HepG2 (cell line): ENCODE data around the gene ADPRM. TPM values are rescaled to one million over a fixed set of nuclear protein-coding genes. Genes with fewer than 3 reads are reported as not detected.

Source experiments
- ATAC-seq: fragments of 200-7000 bp; cut with Tn5 transposase; 3 replicates; pipeline ENCODE4 v1.9.1; 2020; ENCODE audit warnings: mild to moderate bottlenecking, moderate library complexity
- BruUV-seq: library from RNA; stranded (reverse); fragments of 400-500 nt; replicated peaks from 2 replicates; lab custom pipeline; 2021; lab: Mats Ljungman, UMichigan
- CTCF ChIA-PET: fragments of 300-600 bp; formaldehyde crosslinking; extraction: SDS; loops from one replicate; lab custom pipeline; 2021; ENCODE audit warnings: low total read pairs, inconsistent platforms, low intra/inter-chr PET ratio; lab: Yijun Ruan, JAX
- POLR2A ChIA-PET: fragments of 350-600 bp; sonication (Branson Sonifier 250); formaldehyde crosslinking; loops from one replicate; lab custom pipeline; 2020; ENCODE audit warnings: antibody characterized with exemption, inconsistent platforms; lab: Yijun Ruan, JAX
- DNase-seq: peaks from one replicate; pipeline ENCODE4 v3.0.0-alpha.2; 2015; ENCODE audit warnings: low spot score
- FAIRE-seq: peaks from 3 replicates; lab custom pipeline; 2011; peaks lifted over from hg19 to GRCh38; lab: Jason Lieb, UNC
- H2AFZ ChIP-seq: one replicate; pipeline ENCODE4 v1.6.1; 2011; ENCODE audit warnings: low read length, inconsistent platforms
- H3K27ac ChIP-seq: fragments of 300-600 bp; 3 replicates; pipeline ENCODE4 v1.8.0; 2011; ENCODE audit warnings: mixed run types, mild to moderate bottlenecking, mixed read lengths, low read length, inconsistent platforms; ENCODE audit not compliant: insufficient read depth; ENCODE audit errors: extremely low read length
- H3K27me3 ChIP-seq, 2 experiments: fragments of 200-600 bp in 1 of 2; 2 replicates in 1 of 2; 3 replicates in 1 of 2; pipeline versions ENCODE4 v1.6.0 to v1.8.0; 2011; ENCODE audit warnings: low read length in 2 of 2, mild to moderate bottlenecking in 2 of 2, moderate library complexity in 2 of 2, inconsistent platforms in 1 of 2; ENCODE audit not compliant: insufficient read depth in 2 of 2, control insufficient read depth in 1 of 2
- H3K36me3 ChIP-seq, 2 experiments: fragments of 200-600 bp in 1 of 2; replicated peaks in 1 of 2; 2 replicates in 1 of 2; 3 replicates in 1 of 2; pipeline versions ENCODE4 v1.5.1 to v1.8.0; 2011; ENCODE audit warnings: low read length in 2 of 2, inconsistent platforms in 1 of 2; ENCODE audit not compliant: insufficient read depth in 2 of 2, control insufficient read depth in 1 of 2
- H3K4me1 ChIP-seq: 2 replicates; pipeline ENCODE4 v1.5.1; 2012; ENCODE audit warnings: low read length, inconsistent platforms; ENCODE audit not compliant: insufficient read depth
- H3K4me2 ChIP-seq: 2 replicates; pipeline ENCODE4 v1.6.0; 2011; ENCODE audit warnings: low read depth, low read length, inconsistent platforms
- H3K4me3 ChIP-seq, 3 experiments: fragments of 200-600 bp in 1 of 3; sonication (generic), shearing (Covaris generic) in 1 of 3; replicated peaks in 1 of 3; 2 replicates each; pipeline ENCODE4 v1.5.1; 2011 to 2016; ENCODE audit warnings: low read length in 3 of 3, inconsistent platforms in 2 of 3, low read depth in 2 of 3, mild to moderate bottlenecking in 2 of 3, control low read depth in 1 of 3, mixed read lengths in 1 of 3; ENCODE audit not compliant: insufficient read depth in 1 of 3
- H3K79me2 ChIP-seq: one replicate; pipeline ENCODE4 v1.6.1; 2011; ENCODE audit warnings: low read length, inconsistent platforms; ENCODE audit not compliant: insufficient read depth
- H3K9ac ChIP-seq: 2 replicates; pipeline ENCODE4 v1.6.0; 2011; ENCODE audit warnings: mild to moderate bottlenecking, low read depth, low read length, inconsistent platforms; ENCODE audit not compliant: insufficient read depth
- H3K9me3 ChIP-seq: 2 replicates; pipeline ENCODE4 v1.5.1; 2012; ENCODE audit warnings: mild to moderate bottlenecking, low read length
- H4K20me1 ChIP-seq: 2 replicates; pipeline ENCODE4 v1.6.0; 2011; ENCODE audit warnings: inconsistent platforms, mild to moderate bottlenecking, low read length, moderate library complexity; ENCODE audit not compliant: insufficient read depth
- CENPT ChIP-seq: sonication (generic); formaldehyde crosslinking; IDR thresholded peaks from 2 replicates; pipeline ENCODE4 v1.8.0; 2022; ENCODE audit warnings: low read depth, mild to moderate bottlenecking, moderate library complexity, missing genetic modification reagents
- IRF2 ChIP-seq: IDR thresholded peaks from 2 replicates; pipeline ENCODE4 v1.6.1; 2018; ENCODE audit warnings: missing genetic modification reagents, missing compliant biosample characterization
- KLF16 ChIP-seq, 2 experiments: sonication (generic) in 1 of 2; formaldehyde crosslinking in 1 of 2; IDR thresholded peaks; 2 replicates each; pipeline versions ENCODE4 v1.6.1 to v1.8.0; 2016 to 2023; ENCODE audit warnings: missing genetic modification reagents in 2 of 2, missing compliant biosample characterization in 1 of 2
- SALL2 ChIP-seq: sonication (generic); formaldehyde crosslinking; IDR thresholded peaks from 2 replicates; pipeline ENCODE4 v1.8.1; 2023; ENCODE audit warnings: mild to moderate bottlenecking, missing genetic modification reagents, inconsistent platforms
- SSRP1 ChIP-seq: IDR thresholded peaks from 2 replicates; pipeline ENCODE4 v1.6.1; 2016; ENCODE audit warnings: control low read depth
- ZFY ChIP-seq: sonication (generic); formaldehyde crosslinking; IDR thresholded peaks from 2 replicates; pipeline ENCODE4 v1.4.0; 2020; ENCODE audit warnings: missing genetic modification reagents
- ZNF446 ChIP-seq: sonication (generic); formaldehyde crosslinking; IDR thresholded peaks from 2 replicates; pipeline ENCODE4 v1.5.0; 2020; ENCODE audit warnings: mild to moderate bottlenecking, missing genetic modification reagents
- ZNF557 ChIP-seq: sonication (generic); formaldehyde crosslinking; IDR thresholded peaks from 2 replicates; pipeline ENCODE4 v1.4.0; 2020; ENCODE audit warnings: missing genetic modification reagents
- ZNF737 ChIP-seq: sonication (generic); formaldehyde crosslinking; IDR thresholded peaks from 2 replicates; pipeline ENCODE4 v1.5.0; 2020; ENCODE audit warnings: missing genetic modification reagents, mild to moderate bottlenecking, borderline replicate concordance
- WGBS: methylation state at CpG from one replicate; pipeline ENCODE4 v1.1.6; 2017; ENCODE audit warnings: low lambda C conversion rate; 5-methylcytosine and 5-hydroxymethylcytosine counted together
- in situ Hi-C: cut with HindIII; loops from 2 replicates; pipeline ENCODE4 v1.10.0; 2017; ENCODE audit warnings: low pct_unique_long_range_greater_than_20kb; ENCODE audit not compliant: extremely low pct_ligation_motif_present
- intact Hi-C: fragments of 100-400 bp; cut with micrococcal nuclease; formaldehyde crosslinking; loops from one replicate; pipeline ENCODE4 v1.10.0; 2022; ENCODE audit not compliant: unreplicated experiment
- polyA plus RNA-seq, 8 experiments: library from polyadenylated mRNA; depleted of rRNA in 3 of 8; stranded (reverse) in 7 of 8; unstranded in 1 of 8; fragments of >200 nt; fragmentation: Illumina TruSeq in 4 of 8; extraction: Trizol in 4 of 8; gene quantifications; 2 replicates each; pipeline versions ENCODE4 v1.2.1 to v1.2.3, GENCODE V29; 2011 to 2016; ENCODE audit warnings: low read depth in 4 of 8, missing spikeins in 1 of 8, mixed read lengths in 1 of 8; ENCODE audit not compliant: insufficient read depth in 1 of 8
- total RNA-seq, 5 experiments: library from RNA; depleted of rRNA; stranded (reverse); fragments of >200 nt; fragmentation: Illumina TruSeq; extraction: Trizol; gene quantifications; 2 replicates each; pipeline ENCODE4 v1.2.3, GENCODE V29; 2016; ENCODE audit warnings: low read depth in 1 of 5
- TF ChIP-seq, protein P1 (sequence below): IDR thresholded peaks from 2 replicates; pipeline ENCODE4 v1.6.1; 2016
- TF ChIP-seq, protein P2 (sequence below): sonication (generic); formaldehyde crosslinking; IDR thresholded peaks from 2 replicates; pipeline ENCODE4 v1.4.0; 2020; ENCODE audit warnings: missing genetic modification reagents
- TF ChIP-seq, protein P3 (sequence below): sonication (generic); formaldehyde crosslinking; IDR thresholded peaks from 2 replicates; pipeline ENCODE4 v1.5.1; 2020; ENCODE audit warnings: missing genetic modification reagents, mild to moderate bottlenecking, borderline replicate concordance
- TF ChIP-seq, protein P4 (sequence below): sonication (generic); formaldehyde crosslinking; IDR thresholded peaks from 2 replicates; pipeline ENCODE4 v1.5.1; 2020; ENCODE audit warnings: mild to moderate bottlenecking, missing genetic modification reagents, moderate library complexity

Gene ADPRM
- total and polyA plus RNA-seq, 2 of the 13 experiments (the other 11 are each of a cell fraction or from before 2014, with no cell fraction given): 5.6 to 10.8 TPM

DNA sequence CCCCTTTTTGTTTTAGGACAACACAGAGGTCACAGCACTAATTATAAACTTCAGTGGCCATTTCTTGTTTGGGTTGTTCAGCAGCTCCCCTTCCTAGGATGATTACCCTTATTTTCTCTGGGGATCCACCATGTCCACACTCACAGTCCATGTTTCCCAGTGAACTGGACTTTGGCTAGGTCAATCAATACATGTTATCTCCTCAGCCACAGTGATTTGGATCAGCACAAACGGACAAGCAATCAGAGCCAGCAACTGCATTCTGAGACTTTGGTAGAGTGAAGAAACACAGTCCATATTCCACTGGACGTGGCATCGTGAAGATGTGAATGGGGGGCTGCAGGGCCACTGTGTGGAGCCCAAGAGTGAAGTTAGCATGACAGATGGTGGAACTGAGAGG, 27.9 kb downstream of the ADPRM start (continued):
- TF ChIP-seq, protein P1, sequence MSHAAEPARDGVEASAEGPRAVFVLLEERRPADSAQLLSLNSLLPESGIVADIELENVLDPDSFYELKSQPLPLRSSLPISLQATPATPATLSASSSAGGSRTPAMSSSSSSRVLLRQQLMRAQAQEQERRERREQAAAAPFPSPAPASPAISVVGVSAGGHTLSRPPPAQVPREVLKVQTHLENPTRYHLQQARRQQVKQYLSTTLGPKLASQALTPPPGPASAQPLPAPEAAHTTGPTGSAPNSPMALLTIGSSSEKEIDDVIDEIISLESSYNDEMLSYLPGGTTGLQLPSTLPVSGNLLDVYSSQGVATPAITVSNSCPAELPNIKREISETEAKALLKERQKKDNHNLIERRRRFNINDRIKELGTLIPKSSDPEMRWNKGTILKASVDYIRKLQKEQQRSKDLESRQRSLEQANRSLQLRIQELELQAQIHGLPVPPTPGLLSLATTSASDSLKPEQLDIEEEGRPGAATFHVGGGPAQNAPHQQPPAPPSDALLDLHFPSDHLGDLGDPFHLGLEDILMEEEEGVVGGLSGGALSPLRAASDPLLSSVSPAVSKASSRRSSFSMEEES: no peak

DNA sequence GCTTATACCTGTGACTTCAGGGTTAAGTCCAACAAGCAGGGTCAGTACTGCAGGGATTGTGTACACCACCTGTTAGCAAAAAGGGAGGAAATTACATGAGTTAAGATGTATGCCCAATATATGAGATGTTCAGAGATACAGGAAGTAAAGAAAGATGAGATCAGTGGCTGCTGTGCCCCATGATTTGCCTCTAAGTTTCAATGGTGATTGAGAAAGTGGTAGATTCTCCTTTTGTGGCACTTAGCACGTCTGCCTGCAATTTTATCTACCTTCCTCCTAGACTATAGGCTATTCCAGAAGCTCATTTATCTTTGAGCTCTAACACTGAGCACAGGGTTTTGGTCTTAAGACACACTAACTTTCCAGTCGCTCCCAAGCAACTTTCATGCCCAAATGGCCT, 28.8 kb downstream of the ADPRM start:
- no TSS peak for BruUV-seq
- ATAC-seq (no peak), FAIRE-seq (no peak), DNase-seq (no peak)
- Histone ChIP-seq H3K27ac (no peak overlapping the region), H3K27me3 (no peaks in the 10 kb centered on the region), H3K9me3 (no peaks in the 10 kb centered on the region), H3K4me2 (no peak overlapping the region), H4K20me1 (no peaks in the 10 kb centered on the region), H3K36me3 (no peaks in the 10 kb centered on the region), H3K9ac (no peak overlapping the region), H3K4me3 (no peak overlapping the region), H3K79me2 (no peaks in the 10 kb centered on the region), H3K4me1 (peaks cover 23% of the 10 kb centered on the region), H2AFZ (no peak overlapping the region)
- WGBS: 40% methylated on average over 2 of the region's 2 CpGs
- POLR2A ChIA-PET: no interaction called here
- CTCF ChIA-PET: no interaction called here
- intact Hi-C loops: no loop called here
- in situ Hi-C loops: no loop called here
- TF ChIP-seq ZNF737 (CRISPR knock-in tag) (no peak), ZNF557 (no peak), ZNF446 (no peak), IRF2 (no peak), CENPT (CRISPR knock-in tag) (no peak), KLF16 (CRISPR knock-in tag; IDR thresholded peaks at IDR 0.05) (no peak), SSRP1 (CRISPR knock-in tag) (no peak), SALL2 (CRISPR knock-in tag) (no peak), ZFY (no peak)
- TF ChIP-seq, protein P2, sequence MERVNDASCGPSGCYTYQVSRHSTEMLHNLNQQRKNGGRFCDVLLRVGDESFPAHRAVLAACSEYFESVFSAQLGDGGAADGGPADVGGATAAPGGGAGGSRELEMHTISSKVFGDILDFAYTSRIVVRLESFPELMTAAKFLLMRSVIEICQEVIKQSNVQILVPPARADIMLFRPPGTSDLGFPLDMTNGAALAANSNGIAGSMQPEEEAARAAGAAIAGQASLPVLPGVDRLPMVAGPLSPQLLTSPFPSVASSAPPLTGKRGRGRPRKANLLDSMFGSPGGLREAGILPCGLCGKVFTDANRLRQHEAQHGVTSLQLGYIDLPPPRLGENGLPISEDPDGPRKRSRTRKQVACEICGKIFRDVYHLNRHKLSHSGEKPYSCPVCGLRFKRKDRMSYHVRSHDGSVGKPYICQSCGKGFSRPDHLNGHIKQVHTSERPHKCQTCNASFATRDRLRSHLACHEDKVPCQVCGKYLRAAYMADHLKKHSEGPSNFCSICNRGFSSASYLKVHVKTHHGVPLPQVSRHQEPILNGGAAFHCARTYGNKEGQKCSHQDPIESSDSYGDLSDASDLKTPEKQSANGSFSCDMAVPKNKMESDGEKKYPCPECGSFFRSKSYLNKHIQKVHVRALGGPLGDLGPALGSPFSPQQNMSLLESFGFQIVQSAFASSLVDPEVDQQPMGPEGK (CRISPR knock-in tag): no peak
- TF ChIP-seq, protein P3, sequence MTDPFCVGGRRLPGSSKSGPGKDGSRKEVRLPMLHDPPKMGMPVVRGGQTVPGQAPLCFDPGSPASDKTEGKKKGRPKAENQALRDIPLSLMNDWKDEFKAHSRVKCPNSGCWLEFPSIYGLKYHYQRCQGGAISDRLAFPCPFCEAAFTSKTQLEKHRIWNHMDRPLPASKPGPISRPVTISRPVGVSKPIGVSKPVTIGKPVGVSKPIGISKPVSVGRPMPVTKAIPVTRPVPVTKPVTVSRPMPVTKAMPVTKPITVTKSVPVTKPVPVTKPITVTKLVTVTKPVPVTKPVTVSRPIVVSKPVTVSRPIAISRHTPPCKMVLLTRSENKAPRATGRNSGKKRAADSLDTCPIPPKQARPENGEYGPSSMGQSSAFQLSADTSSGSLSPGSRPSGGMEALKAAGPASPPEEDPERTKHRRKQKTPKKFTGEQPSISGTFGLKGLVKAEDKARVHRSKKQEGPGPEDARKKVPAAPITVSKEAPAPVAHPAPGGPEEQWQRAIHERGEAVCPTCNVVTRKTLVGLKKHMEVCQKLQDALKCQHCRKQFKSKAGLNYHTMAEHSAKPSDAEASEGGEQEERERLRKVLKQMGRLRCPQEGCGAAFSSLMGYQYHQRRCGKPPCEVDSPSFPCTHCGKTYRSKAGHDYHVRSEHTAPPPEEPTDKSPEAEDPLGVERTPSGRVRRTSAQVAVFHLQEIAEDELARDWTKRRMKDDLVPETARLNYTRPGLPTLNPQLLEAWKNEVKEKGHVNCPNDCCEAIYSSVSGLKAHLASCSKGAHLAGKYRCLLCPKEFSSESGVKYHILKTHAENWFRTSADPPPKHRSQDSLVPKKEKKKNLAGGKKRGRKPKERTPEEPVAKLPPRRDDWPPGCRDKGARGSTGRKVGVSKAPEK: no peak
- TF ChIP-seq, protein P4, sequence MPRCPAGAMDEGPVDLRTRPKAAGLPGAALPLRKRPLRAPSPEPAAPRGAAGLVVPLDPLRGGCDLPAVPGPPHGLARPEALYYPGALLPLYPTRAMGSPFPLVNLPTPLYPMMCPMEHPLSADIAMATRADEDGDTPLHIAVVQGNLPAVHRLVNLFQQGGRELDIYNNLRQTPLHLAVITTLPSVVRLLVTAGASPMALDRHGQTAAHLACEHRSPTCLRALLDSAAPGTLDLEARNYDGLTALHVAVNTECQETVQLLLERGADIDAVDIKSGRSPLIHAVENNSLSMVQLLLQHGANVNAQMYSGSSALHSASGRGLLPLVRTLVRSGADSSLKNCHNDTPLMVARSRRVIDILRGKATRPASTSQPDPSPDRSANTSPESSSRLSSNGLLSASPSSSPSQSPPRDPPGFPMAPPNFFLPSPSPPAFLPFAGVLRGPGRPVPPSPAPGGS (CRISPR knock-in tag): no peak
